ENCODE results near the gene NBEAL2. TPM values are rescaled to one million over a fixed set of nuclear protein-coding genes. Genes with fewer than 3 reads are reported as not detected.

NBEAL2 gene
- total and polyA plus RNA-seq, 10 of the 15 experiments (the other 5 are each of a cell fraction or from before 2014, with no cell fraction given) = 0.07 to 127 (median 29.4) TPM

GRCh38 chr3:46976326-46977190, 2.9 kb upstream of the NBEAL2 start, which contains the start of gene CCDC12 (continued):
- TF ChIP-seq RELB (IDR thresholded peaks at IDR 0.05; ENCODE audit: low read depth) (peak; percentile 92), REST (IDR thresholded peaks at IDR 0.05; ENCODE audit: low read depth, low read length) (0 out of 2 replicates have a peak, but pooled peaks have one; percentile 24), SMC3 (IDR thresholded peaks at IDR 0.05; ENCODE audit: borderline replicate concordance, low read length) (no peak), POLR2AphosphoS5 (IDR thresholded peaks at IDR 0.05; ENCODE audit: low read length) (peak; percentile 92), RB1 (IDR thresholded peaks at IDR 0.05; ENCODE audit: borderline replicate concordance) (no peak; the same call in 1 of the 2 replicates), PAX5 (IDR thresholded peaks at IDR 0.05; ENCODE audit: borderline replicate concordance, low read depth, low read length) (0 out of 2 replicates have a peak, but pooled peaks have one; percentile 7), IKZF2 (IDR thresholded peaks at IDR 0.05) (peak in 1 of 2 experiments; percentile 24; a peak in 1 of 4 replicates), ASH2L (IDR thresholded peaks at IDR 0.05; ENCODE audit: borderline replicate concordance, low read depth) (peak; percentile 41; the same call in 1 of the 2 replicates), MAX (IDR thresholded peaks at IDR 0.05; ENCODE audit: low read depth, low read length) (peak; percentile 78; the same call in 1 of the 2 replicates), NFYB (IDR thresholded peaks at IDR 0.05; ENCODE audit: insufficient read depth, low read depth, low read length) (peak; percentile 68; the same call in 1 of the 2 replicates), RAD51 (IDR thresholded peaks at IDR 0.05) (no peak), POLR2AphosphoS2 (IDR thresholded peaks at IDR 0.05; ENCODE audit: low read depth, low read length) (0 out of 2 replicates have a peak, but pooled peaks have one; percentile 36), ZBTB40 (IDR thresholded peaks at IDR 0.05; ENCODE audit: borderline replicate concordance) (no peak), POU2F2 (IDR thresholded peaks at IDR 0.05; ENCODE audit: borderline replicate concordance, low read depth, low read length) (no peak; the same call in 2 of the 3 replicates), WRNIP1 (IDR thresholded peaks at IDR 0.05; ENCODE audit: borderline replicate concordance, low read depth, low read length) (no peak), YY1 (IDR thresholded peaks at IDR 0.05; ENCODE audit: low read depth, low read length) (peak; percentile 96), SIX5 (IDR thresholded peaks at IDR 0.05; ENCODE audit: low read depth, low read length, severe bottlenecking) (peak; percentile 12), BHLHE40 (IDR thresholded peaks at IDR 0.05; ENCODE audit: borderline replicate concordance in 1 of 2, low read depth in 2 of 2, low read length in 1 of 2) (peak; percentile 63 to 91; a peak in 3 of 4 replicates), SP1 (IDR thresholded peaks at IDR 0.05; ENCODE audit: low read depth, low read length) (peak; percentile 88)

All from GM12878 (cell line).